Uterus (tissue), 4 donors: Measurements from ENCODE around the gene LARP7. TPM values are rescaled to one million over a fixed set of nuclear protein-coding genes. Genes with fewer than 3 reads are reported as not detected.

Experiments used
- DNase-seq, 2 donors: peaks; one replicate each; pipeline ENCODE4 v3.0.0-alpha.2; 2019 to 2020
- H3K27ac ChIP-seq, 2 donors: fragments of 200-600 bp; sonication (generic); 1 replicate in 1 of 2; 2 replicates in 1 of 2; pipeline ENCODE4 v1.5.1; 2016 to 2018
- H3K27me3 ChIP-seq, 2 donors: fragments of 200-600 bp; sonication (generic); one replicate each; pipeline ENCODE4 v1.5.1; 2018 to 2019; ENCODE audit warnings: control low read depth in 1 of 2
- H3K36me3 ChIP-seq, 2 donors: fragments of 200-600 bp; sonication (generic); one replicate each; pipeline ENCODE4 v1.5.1; 2019; ENCODE audit warnings: control low read depth in 1 of 2
- H3K4me1 ChIP-seq, 2 donors: fragments of 200-600 bp; sonication (generic); one replicate each; pipeline ENCODE4 v1.5.1; 2018 to 2019; ENCODE audit warnings: control low read depth in 1 of 2
- H3K4me3 ChIP-seq, 2 donors: fragments of 200-600 bp; sonication (generic); 1 replicate in 1 of 2; 2 replicates in 1 of 2; pipeline ENCODE4 v1.5.1; 2018 to 2019; ENCODE audit warnings: mild to moderate bottlenecking in 1 of 2
- H3K9me3 ChIP-seq, 2 donors: fragments of 200-600 bp; sonication (generic); one replicate each; pipeline ENCODE4 v1.5.1; 2019; ENCODE audit warnings: control low read depth in 1 of 2
- POLR2A ChIP-seq, 2 donors: fragments of 450-650 bp; IDR thresholded peaks; one replicate each; pipeline ENCODE4 v1.6.1; 2016; ENCODE audit warnings: antibody characterized with exemption in 2 of 2, mild to moderate bottlenecking in 1 of 2, moderate library complexity in 1 of 2
- intact Hi-C: fragments of 100-400 bp; cut with DNase I; formaldehyde crosslinking; loops from one replicate; pipeline ENCODE4 v1.15.1; 2023; ENCODE audit warnings: low total_unique reads
- total RNA-seq, 4 donors: library from RNA; depleted of rRNA in 3 of 4; stranded (reverse); fragments of >200 nt in 3 of 4; gene quantifications; one replicate each; pipeline versions ENCODE4 v1.1.0 to v1.2.4, GENCODE V29; 2014 to 2023
- TF ChIP-seq, protein P1 (sequence below), 4 experiments: fragments of 200-600 bp in 2 of 4; fragments of 450-650 bp in 2 of 4; sonication (generic) in 2 of 4; IDR thresholded peaks; one replicate each; pipeline ENCODE4 v1.5.1; 2016 to 2019; ENCODE audit warnings: antibody characterized with exemption in 4 of 4, mild to moderate bottlenecking in 2 of 4, moderate library complexity in 1 of 4
- donor health status: DM: yes; HTN: yes; CAD: no.

The LARP7 gene
- total RNA-seq, 4 donors from 2014 or later, result 21.5 to 44.1 (median 29.4) TPM

DNA sequence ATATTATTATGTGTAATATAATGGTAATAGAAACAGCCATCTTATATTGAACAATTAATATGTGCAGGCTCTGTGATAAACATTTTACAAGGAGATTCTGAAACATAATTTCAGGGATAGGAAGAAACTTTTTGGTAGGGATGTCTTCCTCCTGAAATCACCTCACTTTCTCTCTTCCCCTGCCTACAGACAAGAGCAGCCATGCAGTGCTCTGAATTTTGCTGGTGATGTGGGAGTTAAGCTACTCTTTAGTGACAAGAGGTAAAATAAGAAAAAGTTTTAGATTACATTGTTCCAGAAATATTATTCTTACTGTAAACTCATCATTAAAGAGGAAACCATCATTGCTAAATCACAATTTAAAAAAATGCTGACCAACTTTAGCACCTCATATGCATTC lies 36.1 kb downstream of the LARP7 start:
- DNase-seq, result no peak
- TF ChIP-seq POLR2A (IDR thresholded peaks at IDR 0.05), result no peak
- H3K36me3 ChIP-seq, result no peaks in the 10 kb centered on the region
- no peaks in the 10 kb centered on the region for H3K4me1 ChIP-seq
- no peak overlapping the region for H3K27ac ChIP-seq
- no peaks in the 10 kb centered on the region for H3K27me3 ChIP-seq
- no peak overlapping the region for H3K4me3 ChIP-seq
- intact Hi-C loops, result no loop called here
- H3K9me3 ChIP-seq, result no peaks in the 10 kb centered on the region

DNA sequence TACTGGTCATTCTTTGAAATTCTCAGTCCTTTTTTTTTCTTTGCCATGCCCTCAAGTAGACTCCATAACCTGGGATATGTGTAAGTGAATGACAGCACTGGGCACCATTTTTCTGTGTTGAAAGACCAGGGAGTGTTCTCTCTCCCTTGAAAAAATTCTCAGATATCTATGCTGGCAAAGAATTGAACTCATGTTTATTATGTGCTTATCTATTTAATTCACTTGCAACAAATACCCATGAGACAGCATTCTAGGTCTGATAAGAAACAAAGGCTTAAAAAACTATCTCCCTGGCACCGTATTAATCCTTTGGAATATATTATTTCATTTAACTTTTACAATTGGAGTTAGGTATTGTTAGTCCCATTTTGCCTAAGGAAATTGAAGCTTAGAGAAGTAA lies 36.7 kb downstream of the LARP7 start:
- H3K9me3 ChIP-seq, result no peaks in the 10 kb centered on the region
- H3K4me1 ChIP-seq, result no peaks in the 10 kb centered on the region
- no peak for TF ChIP-seq POLR2A (IDR thresholded peaks at IDR 0.05)
- TF ChIP-seq, protein P1, sequence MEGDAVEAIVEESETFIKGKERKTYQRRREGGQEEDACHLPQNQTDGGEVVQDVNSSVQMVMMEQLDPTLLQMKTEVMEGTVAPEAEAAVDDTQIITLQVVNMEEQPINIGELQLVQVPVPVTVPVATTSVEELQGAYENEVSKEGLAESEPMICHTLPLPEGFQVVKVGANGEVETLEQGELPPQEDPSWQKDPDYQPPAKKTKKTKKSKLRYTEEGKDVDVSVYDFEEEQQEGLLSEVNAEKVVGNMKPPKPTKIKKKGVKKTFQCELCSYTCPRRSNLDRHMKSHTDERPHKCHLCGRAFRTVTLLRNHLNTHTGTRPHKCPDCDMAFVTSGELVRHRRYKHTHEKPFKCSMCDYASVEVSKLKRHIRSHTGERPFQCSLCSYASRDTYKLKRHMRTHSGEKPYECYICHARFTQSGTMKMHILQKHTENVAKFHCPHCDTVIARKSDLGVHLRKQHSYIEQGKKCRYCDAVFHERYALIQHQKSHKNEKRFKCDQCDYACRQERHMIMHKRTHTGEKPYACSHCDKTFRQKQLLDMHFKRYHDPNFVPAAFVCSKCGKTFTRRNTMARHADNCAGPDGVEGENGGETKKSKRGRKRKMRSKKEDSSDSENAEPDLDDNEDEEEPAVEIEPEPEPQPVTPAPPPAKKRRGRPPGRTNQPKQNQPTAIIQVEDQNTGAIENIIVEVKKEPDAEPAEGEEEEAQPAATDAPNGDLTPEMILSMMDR (IDR thresholded peaks at IDR 0.05), result no peak
- no peak overlapping the region for H3K27ac ChIP-seq
- DNase-seq, result no peak
- H3K36me3 ChIP-seq, result no peaks in the 10 kb centered on the region
- no peak overlapping the region for H3K4me3 ChIP-seq
- no peaks in the 10 kb centered on the region for H3K27me3 ChIP-seq
- intact Hi-C loops, result no loop called here

DNA sequence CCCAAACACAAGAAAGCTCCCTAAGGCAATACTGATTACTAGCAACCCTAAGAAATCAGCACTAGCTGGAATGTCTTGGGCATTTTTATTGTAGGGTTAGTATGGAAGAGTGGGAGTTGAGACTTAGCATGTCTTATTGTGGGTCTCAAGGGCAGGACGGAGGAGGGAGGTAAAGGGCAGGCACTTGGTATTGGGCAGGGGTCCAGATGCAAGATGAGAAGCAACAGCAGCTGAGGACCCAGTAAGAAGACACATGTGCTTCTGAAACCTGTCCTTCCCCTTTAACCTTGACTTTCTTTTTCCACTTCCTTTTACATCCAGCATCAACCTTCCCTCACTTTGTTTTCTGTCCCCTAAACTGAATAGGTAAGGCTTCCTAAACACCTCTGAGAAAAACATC lies 37.4 kb downstream of the LARP7 start:
- TF ChIP-seq, protein P1 (IDR thresholded peaks at IDR 0.05), result no peak
- no peak for TF ChIP-seq POLR2A (IDR thresholded peaks at IDR 0.05)
- Histone ChIP-seq H3K4me3 (no peak overlapping the region), H3K27me3 (no peaks in the 10 kb centered on the region), H3K27ac (no peak overlapping the region), H3K36me3 (no peaks in the 10 kb centered on the region), H3K4me1 (no peaks in the 10 kb centered on the region), H3K9me3 (no peaks in the 10 kb centered on the region)
- intact Hi-C loops, result no loop called here
- no peak for DNase-seq

DNA sequence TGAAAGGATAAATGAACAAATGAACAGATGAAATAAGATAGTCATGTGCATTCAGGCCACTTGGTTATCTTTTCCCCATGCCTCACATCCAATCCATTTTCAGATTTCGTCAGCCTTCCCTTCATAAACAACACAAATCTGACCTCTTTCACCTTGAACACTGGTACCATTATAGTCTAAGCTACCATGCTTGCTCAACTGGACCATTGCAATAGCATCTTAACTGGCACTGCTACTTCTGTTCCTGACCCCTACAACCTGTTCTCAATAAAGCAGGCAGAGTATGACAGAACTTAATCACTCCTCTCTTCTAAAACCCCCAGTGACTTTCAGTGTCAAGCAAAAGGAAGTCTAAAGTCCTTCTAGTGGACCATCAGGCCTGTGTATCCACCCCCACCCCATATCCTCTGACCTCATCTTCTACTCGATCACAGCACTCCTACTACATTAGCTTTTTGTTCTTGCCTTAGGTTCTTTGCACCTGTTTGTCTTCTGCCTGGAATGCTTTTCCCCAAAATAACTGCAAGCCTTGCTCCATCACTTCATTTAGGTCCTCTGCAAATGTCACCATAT lies 40.7 kb downstream of the LARP7 start:
- H3K4me1 ChIP-seq, result no peaks in the 10 kb centered on the region
- no peak for TF ChIP-seq POLR2A (IDR thresholded peaks at IDR 0.05)
- TF ChIP-seq, protein P1 (IDR thresholded peaks at IDR 0.05), result no peak
- H3K27ac ChIP-seq, result no peak overlapping the region
- H3K9me3 ChIP-seq, result no peaks in the 10 kb centered on the region
- DNase-seq, result no peak
- no peak overlapping the region for H3K4me3 ChIP-seq
- H3K36me3 ChIP-seq, result no peaks in the 10 kb centered on the region
- no peaks in the 10 kb centered on the region for H3K27me3 ChIP-seq
- intact Hi-C loops, result no loop called here

DNA sequence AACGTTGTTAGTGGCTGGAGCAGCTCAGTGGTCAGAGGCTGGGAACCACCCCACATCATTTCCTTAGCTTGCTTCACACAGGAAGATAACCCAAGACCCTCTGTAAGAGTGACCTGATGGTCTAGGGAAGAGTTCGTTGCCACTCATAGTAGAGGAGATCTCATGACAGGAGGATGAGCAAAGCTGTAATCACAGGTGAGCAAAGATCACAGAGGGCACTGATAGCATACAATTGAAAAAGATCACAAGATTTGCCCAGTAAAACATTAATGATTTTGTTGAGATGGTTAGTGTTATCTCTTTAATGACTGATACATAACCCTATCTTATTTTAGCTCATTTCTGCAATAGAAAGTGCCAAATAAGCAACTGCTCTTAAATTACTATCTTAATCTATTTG lies 44.1 kb downstream of the LARP7 start:
- Histone ChIP-seq H3K27ac (no peak overlapping the region), H3K9me3 (no peaks in the 10 kb centered on the region), H3K4me3 (no peak overlapping the region), H3K4me1 (no peaks in the 10 kb centered on the region), H3K27me3 (no peaks in the 10 kb centered on the region), H3K36me3 (no peaks in the 10 kb centered on the region)
- DNase-seq, result no peak
- intact Hi-C loops, result no loop called here
- no peak for TF ChIP-seq POLR2A (IDR thresholded peaks at IDR 0.05)
- TF ChIP-seq, protein P1 (IDR thresholded peaks at IDR 0.05), result no peak

DNA sequence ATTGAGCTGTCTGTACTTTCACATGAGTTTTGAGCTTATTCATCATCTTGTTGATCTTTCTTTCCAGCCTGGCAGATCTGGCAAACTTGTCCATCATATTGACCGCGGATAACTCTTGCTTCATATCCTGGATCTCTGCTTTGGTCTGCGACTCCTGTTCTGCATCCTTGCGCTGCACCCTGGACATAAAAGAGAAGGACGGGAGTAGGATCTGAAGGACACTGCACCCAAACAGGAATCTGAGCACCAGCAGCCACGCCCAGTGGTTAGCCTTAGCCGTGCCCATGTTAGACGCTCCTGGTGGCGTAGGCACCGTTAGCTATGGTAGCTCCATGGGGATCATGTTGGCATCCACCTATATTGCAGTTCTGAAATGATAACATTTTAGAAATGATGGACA lies 56.6 kb downstream of the LARP7 start:
- Histone ChIP-seq H3K27ac (no peak overlapping the region), H3K27me3 (no peaks in the 10 kb centered on the region), H3K36me3 (no peaks in the 10 kb centered on the region), H3K4me3 (no peak overlapping the region), H3K9me3 (no peaks in the 10 kb centered on the region), H3K4me1 (no peaks in the 10 kb centered on the region)
- DNase-seq, result no peak
- TF ChIP-seq, protein P1 (IDR thresholded peaks at IDR 0.05), result no peak
- TF ChIP-seq POLR2A (IDR thresholded peaks at IDR 0.05), result no peak
- intact Hi-C loops, result no loop called here
